SK-N-SH (cell line): ENCODE results near the gene DCAF6. TPM values are rescaled to one million over a fixed set of nuclear protein-coding genes. Genes with fewer than 3 reads are reported as not detected.

Source experiments
- CTCF ChIA-PET: fragments of 300-600, 350-600 bp; formaldehyde crosslinking; extraction: SDS; loops from one replicate; lab custom pipeline; 2021; lab: Yijun Ruan, JAX
- POLR2A ChIA-PET: fragments of 350-600 bp; sonication (Branson Sonifier 250); formaldehyde crosslinking; extraction: SDS; loops from one replicate; lab custom pipeline; 2020; ENCODE audit warnings: antibody characterized with exemption, inconsistent platforms; lab: Yijun Ruan, JAX
- DNase-seq: peaks from one replicate; pipeline ENCODE4 v3.0.0; 2012
- H2AFZ ChIP-seq: fragments of 200-600 bp; sonication (generic); 2 replicates; pipeline ENCODE4 v1.8.1; 2016; ENCODE audit warnings: antibody characterized with exemption, mild to moderate bottlenecking, low read depth
- H3F3A ChIP-seq: fragments of 200-600 bp; sonication (generic); replicated peaks from 2 replicates; pipeline ENCODE3; 2016; ENCODE audit warnings: antibody characterized with exemption, mild to moderate bottlenecking; ENCODE audit not compliant: insufficient read depth
- H3K27ac ChIP-seq, 2 experiments: fragments of 200-500 bp in 1 of 2; fragments of 200-600 bp in 1 of 2; sonication (Bioruptor generic) in 1 of 2; sonication (generic), shearing (Covaris generic) in 1 of 2; 2 replicates each; pipeline versions ENCODE4 v1.5.1 to v1.6.1; 2014 to 2016; ENCODE audit warnings: low read depth in 2 of 2, inconsistent platforms in 1 of 2, low read length in 1 of 2, mild to moderate bottlenecking in 1 of 2, mixed read lengths in 1 of 2
- H3K27me3 ChIP-seq: fragments of 200-600 bp; sonication (generic), shearing (Covaris generic); 2 replicates; pipeline ENCODE4 v1.6.1; 2016; ENCODE audit warnings: mixed run types; ENCODE audit not compliant: insufficient read depth
- H3K36me3 ChIP-seq, 2 experiments: fragments of 200-500 bp in 1 of 2; fragments of 200-600 bp in 1 of 2; sonication (Bioruptor generic) in 1 of 2; sonication (generic) in 1 of 2; replicated peaks in 1 of 2; 2 replicates each; pipeline versions ENCODE3 to v1.5.1; 2014 to 2016; ENCODE audit warnings: low read length in 1 of 2, mild to moderate bottlenecking in 1 of 2; ENCODE audit not compliant: insufficient read depth in 2 of 2, control insufficient read depth in 1 of 2
- H3K4me1 ChIP-seq, 2 experiments: fragments of 200-500 bp in 1 of 2; fragments of 200-600 bp in 1 of 2; sonication (Bioruptor generic) in 1 of 2; sonication (generic), shearing (Covaris generic) in 1 of 2; 2 replicates each; pipeline versions ENCODE4 v1.5.1 to v1.6.1; 2014 to 2016; ENCODE audit warnings: low read depth in 1 of 2, low read length in 1 of 2, mixed run types in 1 of 2; ENCODE audit not compliant: insufficient read depth in 2 of 2, control insufficient read depth in 1 of 2
- H3K4me2 ChIP-seq: fragments of 200-600 bp; sonication (generic), shearing (Covaris generic); 2 replicates; pipeline ENCODE4 v1.6.1; 2017; ENCODE audit warnings: mixed run types
- H3K4me3 ChIP-seq, 2 experiments: fragments of 200-500 bp in 1 of 2; fragments of 200-600 bp in 1 of 2; sonication (Bioruptor generic) in 1 of 2; sonication (generic), shearing (Covaris generic) in 1 of 2; 2 replicates each; pipeline versions ENCODE4 v1.5.1 to v1.8.1; 2014 to 2016; ENCODE audit warnings: low read depth in 2 of 2, inconsistent platforms in 1 of 2, low read length in 1 of 2, mild to moderate bottlenecking in 1 of 2, mixed read lengths in 1 of 2, moderate library complexity in 1 of 2
- H3K79me2 ChIP-seq: fragments of 200-600 bp; sonication (generic); 2 replicates; pipeline ENCODE4 v1.8.1; 2017; ENCODE audit warnings: mild to moderate bottlenecking; ENCODE audit not compliant: insufficient read depth
- H3K9ac ChIP-seq: fragments of 200-600 bp; sonication (generic); 2 replicates; pipeline ENCODE4 v1.6.1; 2017; ENCODE audit warnings: mixed run types
- H3K9me2 ChIP-seq: fragments of 200-600 bp; sonication (generic); 2 replicates; pipeline ENCODE4 v1.6.1; 2017; ENCODE audit warnings: mixed run types
- H3K9me3 ChIP-seq: fragments of 200-600 bp; sonication (generic); 2 replicates; pipeline ENCODE4 v1.6.1; 2017; ENCODE audit warnings: mixed run types, mild to moderate bottlenecking, moderate library complexity
- H4K20me1 ChIP-seq: fragments of 200-600 bp; sonication (generic); 2 replicates; pipeline ENCODE4 v1.6.1; 2017; ENCODE audit warnings: mild to moderate bottlenecking, mixed run types; ENCODE audit not compliant: insufficient read depth
- CHD2 ChIP-seq: fragments of 150-350 bp; IDR thresholded peaks from 2 replicates; pipeline ENCODE4 v1.6.1; 2018; ENCODE audit warnings: low read length; ENCODE audit not compliant: partially characterized antibody
- CTCF ChIP-seq: fragments of 200-600 bp; sonication (generic); IDR thresholded peaks from 2 replicates; pipeline ENCODE4 v1.6.1; 2017; ENCODE audit warnings: antibody characterized with exemption, mild to moderate bottlenecking, moderate library complexity
- FOXJ3 ChIP-seq: sonication (generic); formaldehyde crosslinking; IDR thresholded peaks from 2 replicates; pipeline ENCODE4 v1.5.1; 2020; ENCODE audit warnings: mild to moderate bottlenecking, missing genetic modification reagents
- GABPA ChIP-seq: IDR thresholded peaks from 2 replicates; pipeline ENCODE4 v1.4.0; 2012; ENCODE audit warnings: low read depth, mild to moderate bottlenecking
- GATA2 ChIP-seq: sonication (generic); formaldehyde crosslinking; IDR thresholded peaks from 2 replicates; pipeline ENCODE4 v1.5.0; 2020; ENCODE audit warnings: mild to moderate bottlenecking, missing genetic modification reagents
- JUND ChIP-seq: IDR thresholded peaks from 2 replicates; pipeline ENCODE4 v1.4.0; 2012
- MEF2A ChIP-seq: IDR thresholded peaks from 2 replicates; pipeline ENCODE4 v1.4.0; 2012; ENCODE audit warnings: low read depth, borderline replicate concordance
- NRF1 ChIP-seq: IDR thresholded peaks from 2 replicates; pipeline ENCODE4 v1.6.1; 2012; ENCODE audit warnings: low read depth, mild to moderate bottlenecking, low read length
- PBX3 ChIP-seq: IDR thresholded peaks from 2 replicates; pipeline ENCODE4; 2012
- POLR2AphosphoS5 ChIP-seq: IDR thresholded peaks from 2 replicates; pipeline ENCODE4 v1.6.1; 2012; ENCODE audit warnings: low read depth, low read length
- REST ChIP-seq: IDR thresholded peaks from 2 replicates; pipeline ENCODE4 v1.6.1; 2012; ENCODE audit warnings: mild to moderate bottlenecking, low read depth, low read length, moderate library complexity
- SMC3 ChIP-seq: IDR thresholded peaks from 2 replicates; pipeline ENCODE4 v1.6.1; 2012; ENCODE audit warnings: low read depth, low read length, improper control_type of control experiment
- TCF12 ChIP-seq: IDR thresholded peaks from 2 replicates; pipeline ENCODE4 v1.4.0; 2012
- YY1 ChIP-seq: IDR thresholded peaks from 2 replicates; pipeline ENCODE4 v1.4.0; 2012; ENCODE audit warnings: low read depth, mild to moderate bottlenecking
- WGBS: methylation state at CpG from one replicate; pipeline ENCODE4 v1.1.6; 2017; ENCODE audit warnings: low lambda C conversion rate; 5-methylcytosine and 5-hydroxymethylcytosine counted together
- polyA plus RNA-seq, 3 experiments: library from polyadenylated mRNA; depleted of rRNA; stranded (reverse); fragments of >200 nt; gene quantifications; 2 replicates each; pipeline ENCODE4 v1.2.3, GENCODE V29; 2012

The DCAF6 gene
- polyA plus RNA-seq, 1 of the 3 experiments (the other 2 are of a cell fraction), result 31.3 TPM

- ChIA-PET CTCF (interaction anchor here (0.5 to 8.3 kb wide), 44 partner anchors 12 to 526 kb away, joined by 3 to 86 read pairs (median 4); partner anchors contain the start of genes GPR161, MPZL1 and TBX19), POLR2A (no interaction called here)
- no peak for DNase-seq
- H2AFZ ChIP-seq, result no peak overlapping the region
- H3K9me2 ChIP-seq, result no peaks in the 10 kb centered on the region
- no peaks in the 10 kb centered on the region for H4K20me1 ChIP-seq
- 86% methylated on average over 4 of the region's 4 CpGs for WGBS
- no peak overlapping the region for H3K9ac ChIP-seq
- no peak overlapping the region for H3K4me2 ChIP-seq
- peaks cover 7 to 9% of the 10 kb centered on the region in 2 experiments; a peak in 3 of 4 replicates for H3K4me1 ChIP-seq
- no peaks in the 10 kb centered on the region for H3K27me3 ChIP-seq
- no peaks in the 10 kb centered on the region for H3K79me2 ChIP-seq
- peak overlapping the region in 1 of 2 experiments; percentile 24; a peak in 2 of 4 replicates for H3K27ac ChIP-seq
- H3K9me3 ChIP-seq, result no peaks in the 10 kb centered on the region
- H3F3A ChIP-seq, result peaks cover 33% of the 10 kb centered on the region
- peaks cover 20 to 54% of the 10 kb centered on the region in 2 experiments for H3K36me3 ChIP-seq
- TF ChIP-seq JUND (no peak), CHD2 (no peak), NRF1 (no peak), GATA2 (CRISPR knock-in tag) (no peak), TCF12 (no peak), REST (no peak), FOXJ3 (no peak), GABPA (no peak), SMC3 (no peak), YY1 (no peak), POLR2AphosphoS5 (no peak; the same call in 1 of the 2 replicates), MEF2A (no peak), CTCF (no peak), PBX3 (no peak)
- no peak overlapping the region for H3K4me3 ChIP-seq
Observed at GRCh38 chr1:168081373-168082007, 145.0 kb downstream of the DCAF6 start.
